Non-pigmented ciliary epithelial cell (primary cell): ENCODE results near the gene BEGAIN.

ENCODE experiments used
- DNase-seq: peaks from one replicate; pipeline ENCODE4 v3.0.0-alpha.2; 2010; ENCODE audit warnings: low read depth

Gene BEGAIN

DNA sequence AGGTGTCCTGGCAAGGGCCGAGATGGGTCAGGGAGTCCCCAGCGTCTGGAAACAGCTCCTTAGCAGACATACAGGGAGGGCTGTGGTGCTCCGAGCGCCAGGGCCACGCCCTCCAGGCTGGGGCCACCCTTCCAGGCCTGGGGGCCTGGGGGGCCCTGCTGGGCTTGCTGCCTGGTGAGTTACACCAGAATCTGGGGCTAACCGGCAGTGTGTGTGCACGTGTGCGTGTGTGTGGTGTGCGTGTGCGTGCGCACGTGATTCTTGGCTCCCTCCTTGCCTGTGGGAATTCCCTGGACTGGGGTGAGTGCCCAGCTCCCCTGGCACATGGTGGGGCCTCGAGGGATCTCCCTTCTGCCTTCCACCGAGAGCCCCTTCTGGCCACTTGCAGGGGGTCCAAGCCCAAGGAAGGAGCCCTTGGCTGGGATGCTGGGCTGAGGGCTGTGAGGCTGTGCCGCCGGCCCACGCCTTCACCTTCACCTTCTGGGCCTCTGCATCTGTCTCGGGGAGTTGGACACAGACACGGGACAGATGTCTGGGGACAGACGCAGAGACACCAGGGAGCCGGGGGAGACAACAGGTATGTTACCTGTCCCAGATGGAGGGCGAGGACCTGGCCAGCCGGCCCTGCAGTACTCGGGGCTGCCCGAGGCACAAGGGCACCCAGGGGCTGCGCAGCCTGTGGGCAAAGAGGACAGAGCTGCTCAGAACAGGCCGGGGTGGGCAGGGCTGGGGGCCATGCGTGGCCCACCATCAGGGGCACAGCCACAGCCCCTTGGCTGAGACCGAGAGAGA lies 37.2 kb downstream of the BEGAIN start:
- DNase-seq: no peak

GRCh38 chr14:100548939-100549338 lies 38.3 kb downstream of the BEGAIN start:
- no peak for DNase-seq

DNA sequence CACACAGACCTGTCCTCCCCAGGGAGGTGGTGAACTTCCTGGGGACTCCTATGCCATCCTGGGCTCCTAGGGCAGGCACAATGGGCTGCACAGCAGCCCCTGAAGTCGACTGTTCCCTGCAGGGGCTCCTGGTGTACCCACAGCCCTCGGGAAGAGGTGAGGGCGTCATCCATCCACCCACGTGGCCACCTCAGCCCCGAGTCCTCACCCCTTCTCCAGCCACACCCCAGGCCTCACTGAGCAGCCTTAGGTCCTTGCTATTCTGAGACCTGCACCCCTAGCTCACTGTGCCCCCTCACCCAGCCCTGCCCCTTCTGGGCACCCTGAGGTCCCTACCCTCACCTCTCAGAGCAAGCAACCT lies 38.9 kb downstream of the BEGAIN start:
- no peak for DNase-seq

- DNase-seq: no peak
Observed at GRCh38 chr14:100547633-100548294, 39.5 kb downstream of the BEGAIN start.

DNA sequence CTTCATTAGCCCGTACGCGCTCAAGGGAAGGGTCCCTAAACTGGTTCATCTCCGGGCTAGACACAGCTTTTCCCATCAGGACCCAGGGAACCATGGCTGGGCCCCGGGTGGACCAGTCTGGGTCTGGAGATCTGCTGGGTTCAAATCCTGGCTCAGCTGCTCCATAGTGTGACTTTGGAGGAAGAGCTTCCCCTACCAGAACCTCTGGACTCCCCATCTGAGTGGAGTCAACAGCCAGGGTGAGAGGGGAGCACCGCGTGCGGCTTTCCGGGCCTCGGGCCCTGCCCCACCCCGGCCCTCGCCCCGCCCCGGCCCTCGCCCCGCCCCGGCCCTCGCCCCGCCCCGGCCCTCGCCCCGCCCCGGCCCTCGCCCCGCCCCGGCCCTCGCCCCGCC lies 41.2 kb downstream of the BEGAIN start:
- no peak for DNase-seq

DNA sequence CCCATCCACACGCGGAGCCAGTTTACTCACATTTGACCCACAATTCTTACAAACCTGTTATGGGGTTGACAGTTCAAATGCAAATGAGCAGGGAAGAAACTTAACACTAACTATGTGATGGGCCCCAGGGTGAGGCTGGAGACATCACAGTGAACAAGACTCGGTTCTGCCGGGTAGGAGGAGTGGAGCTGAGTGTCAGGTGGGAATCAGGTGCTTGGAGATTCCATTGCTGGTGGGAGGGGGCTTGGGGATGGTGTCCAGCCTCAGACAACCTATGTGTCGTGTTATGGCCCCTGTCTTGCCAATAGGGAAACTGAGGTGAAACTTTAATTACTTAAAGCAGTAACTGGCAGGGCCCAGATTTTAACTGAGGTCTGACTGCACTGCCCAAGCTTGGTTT lies 41.9 kb downstream of the BEGAIN start:
- DNase-seq: no peak

DNA sequence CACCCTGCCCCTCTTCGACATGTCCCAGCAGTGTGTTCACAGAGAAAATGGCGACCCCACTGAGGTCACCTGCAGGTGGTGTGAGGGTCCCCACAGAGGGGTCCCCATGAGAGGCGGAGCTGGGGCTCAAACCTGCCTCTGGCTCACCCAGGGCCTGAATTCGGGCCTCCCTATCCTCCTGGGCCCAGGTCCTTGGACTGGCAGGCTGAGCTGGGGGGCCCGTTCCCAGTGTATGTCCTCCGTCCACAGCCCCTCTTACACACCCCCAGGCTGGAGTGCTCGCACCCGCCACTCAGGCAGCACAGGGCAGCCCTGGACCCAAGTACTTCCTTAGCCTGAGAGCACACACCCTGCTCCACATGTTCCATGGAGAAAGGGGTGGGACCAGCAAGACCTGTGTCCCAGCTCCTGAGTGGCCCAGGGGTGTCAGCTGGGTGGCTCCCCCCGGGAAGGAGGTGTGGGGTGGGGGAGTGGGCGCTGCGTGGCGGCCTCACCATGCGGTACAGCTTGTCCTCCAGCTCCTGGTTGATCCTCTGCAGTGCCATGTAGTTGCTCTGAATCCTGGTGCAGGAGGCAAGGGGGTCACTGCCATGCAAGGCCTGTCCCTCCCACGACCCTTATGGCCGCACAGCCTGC lies 42.6 kb downstream of the BEGAIN start:
- DNase-seq: no peak

- no peak for DNase-seq
Observed at GRCh38 chr14:100543471-100544455, 43.5 kb downstream of the BEGAIN start.

- no peak for DNase-seq
Observed at GRCh38 chr14:100542619-100543205, 44.5 kb downstream of the BEGAIN start.

GRCh38 chr14:100541621-100542560 lies 45.3 kb downstream of the BEGAIN start:
- DNase-seq: no peak

DNA sequence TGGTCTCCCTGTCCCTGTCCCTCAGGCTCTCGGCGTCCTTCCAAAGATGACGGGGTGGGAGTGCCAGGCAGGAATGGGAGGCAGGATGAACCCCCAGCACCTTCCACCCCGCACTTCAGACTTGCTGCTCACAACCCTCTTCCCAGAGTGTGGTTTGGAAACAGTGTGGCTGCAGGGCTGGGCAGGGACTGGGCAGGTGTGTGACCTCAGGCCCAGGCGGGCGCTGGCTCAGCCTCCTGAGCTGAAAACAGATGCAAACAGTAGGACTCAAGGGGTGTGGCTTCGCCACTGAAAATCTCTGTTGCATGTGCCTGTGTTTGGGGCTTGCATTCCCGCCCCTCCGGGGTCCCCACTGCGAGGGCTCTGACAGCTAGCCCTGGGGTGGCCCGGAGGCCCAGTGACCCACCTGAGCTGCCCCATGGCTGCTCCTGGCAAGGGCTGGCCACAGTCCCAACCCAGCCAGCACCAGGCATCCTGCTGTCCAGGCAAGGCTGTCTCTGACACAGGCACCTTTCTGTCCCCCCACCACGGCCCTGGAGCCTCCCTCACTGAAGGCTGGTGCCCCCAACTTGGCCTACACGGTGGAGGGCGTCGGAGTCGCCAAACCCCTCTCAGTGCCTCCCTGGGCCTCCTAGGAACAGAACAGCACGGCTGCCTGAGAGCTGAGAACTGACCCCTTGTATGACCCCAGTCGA lies 46.1 kb downstream of the BEGAIN start:
- no peak for DNase-seq

GRCh38 chr14:100540141-100540925 lies 46.9 kb downstream of the BEGAIN start:
- no peak for DNase-seq

DNA sequence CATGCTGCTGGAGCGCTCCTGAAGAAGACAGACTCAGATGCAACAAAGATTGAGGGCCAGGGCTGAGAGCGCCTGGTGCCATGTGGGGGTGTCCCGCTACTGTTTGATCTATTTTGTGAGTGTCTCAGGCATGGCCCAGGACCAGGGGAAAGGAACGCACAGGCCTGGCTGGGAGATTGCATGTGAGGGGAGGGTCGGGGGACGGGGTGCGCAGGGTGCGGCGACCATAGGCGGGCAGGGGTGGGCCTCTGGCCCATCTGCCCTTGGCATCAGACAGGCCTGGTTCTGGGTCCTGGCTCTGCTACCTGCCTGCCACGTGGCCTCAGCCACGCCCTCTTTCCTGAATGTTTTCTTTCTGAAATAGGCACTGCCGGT lies 47.5 kb downstream of the BEGAIN start:
- no peak for DNase-seq

GRCh38 chr14:100539003-100539660 lies 48.1 kb downstream of the BEGAIN start:
- no peak for DNase-seq

- DNase-seq: no peak
Observed at GRCh38 chr14:100538351-100539002, 48.7 kb downstream of the BEGAIN start.

DNA sequence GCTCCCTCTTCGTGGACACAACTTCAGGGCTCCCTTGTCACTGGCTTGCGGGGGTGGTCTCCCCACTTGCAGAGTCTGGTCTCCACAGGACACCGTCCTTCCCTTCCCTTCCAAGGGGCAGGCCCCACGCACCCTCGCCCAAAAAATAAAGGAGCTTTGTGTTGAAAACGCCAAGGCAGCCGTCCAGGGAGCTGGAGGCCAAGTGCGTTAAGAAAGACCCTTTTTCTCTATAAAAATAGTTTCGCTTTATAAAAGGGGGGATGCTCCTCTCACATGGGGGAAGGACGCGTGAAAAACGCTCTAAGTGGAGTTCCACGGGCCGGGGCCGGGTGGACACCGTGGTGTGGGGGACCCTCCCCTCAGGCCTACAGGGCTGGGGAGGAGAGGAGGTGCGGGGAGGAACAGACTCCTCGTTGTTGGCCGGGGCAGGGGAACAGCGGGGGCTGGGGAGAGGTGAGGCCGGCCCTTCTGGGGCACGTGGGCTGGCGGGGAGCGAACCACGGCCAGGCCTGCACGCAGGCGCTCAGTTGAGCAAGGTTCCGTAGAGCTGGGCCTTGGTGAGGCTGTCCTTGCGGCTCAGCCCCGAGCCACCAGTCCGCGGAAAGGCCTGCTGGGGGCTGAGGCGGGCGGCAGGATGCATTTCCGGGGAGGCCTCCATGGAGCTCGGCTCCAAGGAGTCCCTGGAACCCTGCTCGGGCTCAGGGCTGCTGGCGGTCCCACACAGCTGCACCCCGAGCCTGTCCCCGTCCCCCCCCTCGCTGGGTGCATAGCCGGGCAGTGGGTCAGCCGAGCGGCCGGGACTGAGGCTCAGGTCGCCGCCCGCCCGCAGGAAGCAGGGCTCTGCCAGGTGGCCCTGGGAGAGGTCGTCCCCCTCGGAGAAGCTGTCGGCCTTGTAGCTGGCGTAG lies 49.5 kb downstream of the BEGAIN start:
- DNase-seq: no peak
